PC-3 (cell line): ENCODE data around the gene CD248. TPM values are rescaled to one million over a fixed set of nuclear protein-coding genes. Genes with fewer than 3 reads are reported as not detected.

Experiments
- ATAC-seq: fragments of 200-7000 bp; cut with Tn5 transposase; 2 replicates; pipeline ENCODE4 v1.9.1; 2020; ENCODE audit warnings: mild to moderate bottlenecking, moderate library complexity
- BruUV-seq: library from RNA; stranded (reverse); fragments of 400-500 nt; replicated peaks from 2 replicates; lab custom pipeline; 2021; lab: Mats Ljungman, UMichigan
- CTCF ChIA-PET: fragments of 300-600 bp; sonication (Branson Sonifier 250); formaldehyde crosslinking; loops from one replicate; lab custom pipeline; 2022; ENCODE audit warnings: antibody characterized with exemption; lab: Charles Lee
- POLR2A ChIA-PET: fragments of 300-600 bp; sonication (Branson Sonifier 250); formaldehyde crosslinking; loops from one replicate; lab custom pipeline; 2022; ENCODE audit warnings: antibody characterized with exemption; ENCODE audit not compliant: unreplicated experiment; lab: Charles Lee
- DNase-seq: peaks from one replicate; pipeline ENCODE4 v3.0.0-alpha.2; 2015
- H2AFZ ChIP-seq: fragments of 300-600 bp; sonication (generic); 2 replicates; pipeline ENCODE4 v1.6.0; 2016; ENCODE audit warnings: antibody characterized with exemption, low read length
- H3F3A ChIP-seq: fragments of 300-600 bp; sonication (generic); one replicate; pipeline ENCODE4 v1.6.0; 2017; ENCODE audit warnings: antibody characterized with exemption, low read length, control low read depth, mild to moderate bottlenecking; ENCODE audit not compliant: unreplicated experiment
- H3K27ac ChIP-seq: fragments of 300-600 bp; sonication (generic); 2 replicates; pipeline ENCODE4 v1.5.1; 2016; ENCODE audit warnings: mild to moderate bottlenecking, low read length
- H3K27me3 ChIP-seq: fragments of 300-600 bp; sonication (generic); 2 replicates; pipeline ENCODE4 v1.6.1; 2016; ENCODE audit warnings: low read length, mixed read lengths
- H3K36me3 ChIP-seq: fragments of 300-600 bp; sonication (generic); 2 replicates; pipeline ENCODE4 v1.6.1; 2016; ENCODE audit warnings: low read depth, mixed run types, low read length, mixed read lengths
- H3K4me1 ChIP-seq: fragments of 300-600 bp; sonication (generic); 2 replicates; pipeline ENCODE4 v1.5.1; 2016; ENCODE audit warnings: low read length; ENCODE audit not compliant: insufficient read depth
- H3K4me2 ChIP-seq: fragments of 300-600 bp; sonication (generic); 2 replicates; pipeline ENCODE4 v1.6.0; 2016; ENCODE audit warnings: low read length
- H3K4me3 ChIP-seq: fragments of 300-600 bp; sonication (generic); 2 replicates; pipeline ENCODE4 v1.5.1; 2016; ENCODE audit warnings: mild to moderate bottlenecking, low read length, mixed read lengths
- H3K79me2 ChIP-seq: fragments of 300-600 bp; sonication (generic); 2 replicates; pipeline ENCODE4 v1.6.1; 2017; ENCODE audit warnings: low read length, mixed read lengths
- H3K9ac ChIP-seq: fragments of 300-600 bp; sonication (generic); 2 replicates; pipeline ENCODE4 v1.6.0; 2016; ENCODE audit warnings: mild to moderate bottlenecking, low read length
- H3K9me2 ChIP-seq: fragments of 300-600 bp; sonication (generic); replicated peaks from 2 replicates; pipeline ENCODE4 v1.6.1; 2016; ENCODE audit warnings: mixed run types, low read length, mixed read lengths
- H3K9me3 ChIP-seq: fragments of 300-600 bp; sonication (generic); 2 replicates; pipeline ENCODE4 v1.6.1; 2016; ENCODE audit warnings: low read length, mixed read lengths
- H4K20me1 ChIP-seq: fragments of 300-600 bp; sonication (generic); 2 replicates; pipeline ENCODE4 v1.6.1; 2016; ENCODE audit warnings: low read length, mixed read lengths
- CTCF ChIP-seq: fragments of 300-600 bp; sonication (generic); conservative IDR thresholded peaks from 2 replicates; pipeline ENCODE4 v1.5.1; 2017; ENCODE audit warnings: antibody characterized with exemption, low read depth, mild to moderate bottlenecking, low read length
- EZH2 ChIP-seq: fragments of 300-600 bp; sonication (generic); IDR thresholded peaks from one replicate; pipeline ENCODE4 v1.6.1; 2017; ENCODE audit warnings: antibody characterized with exemption, mild to moderate bottlenecking, low read length; ENCODE audit not compliant: unreplicated experiment
- EZH2phosphoT487 ChIP-seq: fragments of 300-600 bp; sonication (generic); IDR thresholded peaks from 2 replicates; pipeline ENCODE4 v1.6.1; 2018; ENCODE audit warnings: mild to moderate bottlenecking, antibody characterized with exemption, low read length, borderline replicate concordance
- intact Hi-C: fragments of 100-400 bp; cut with micrococcal nuclease; formaldehyde crosslinking; loops from 2 replicates; pipeline ENCODE4 v1.9.0; 2023
- total RNA-seq: library from RNA; depleted of rRNA; stranded (reverse); fragments of >200 nt; gene quantifications from 2 replicates; pipeline ENCODE4 v1.2.3, GENCODE V29; 2014

CD248 gene
- total RNA-seq, 1 experiment from 2014 or later, result not detected

GRCh38 chr11:66313321-66314185, 3.3 kb downstream of the CD248 start:
- Histone ChIP-seq H3K4me1 (peaks cover 5% of the 10 kb centered on the region), H3K79me2 (no peaks in the 10 kb centered on the region), H3K4me3 (peak overlapping the region; percentile 59; the same call in 1 of the 2 replicates), H3K4me2 (peak overlapping the region; percentile 87), H3K9me2 (no peaks in the 10 kb centered on the region), H2AFZ (peak overlapping the region; percentile 84), H3K36me3 (no peaks in the 10 kb centered on the region), H3K9ac (peak overlapping the region; percentile 36; the same call in 1 of the 2 replicates), H4K20me1 (no peaks in the 10 kb centered on the region), H3F3A (no peaks in the 10 kb centered on the region), H3K27me3 (no peaks in the 10 kb centered on the region), H3K9me3 (no peaks in the 10 kb centered on the region), H3K27ac (no peak overlapping the region)
- no TSS peak for BruUV-seq
- intact Hi-C loops, result no loop called here
- POLR2A ChIA-PET, result interaction anchor here (0.5 to 1.4 kb wide), 5 partner anchors 13 to 1301 kb away, joined by 4 to 24 read pairs (median 9); partner anchors contain the start of genes RIN1 and YIF1A
- no peak for TF ChIP-seq CTCF
- CTCF ChIA-PET, result interaction anchor here (0.5 to 2.3 kb wide), 11 partner anchors 8 to 454 kb away, joined by 3 to 22 read pairs (median 8); partner anchors contain the start of genes RIN1 and YIF1A
- ATAC-seq, result no peak
- DNase-seq, result no peak

GRCh38 chr11:66312549-66313320, 4.1 kb downstream of the CD248 start:
- H3K27me3 ChIP-seq, result no peaks in the 10 kb centered on the region
- H4K20me1 ChIP-seq, result no peaks in the 10 kb centered on the region
- ChIA-PET POLR2A (interaction anchor here (0.5 to 1.4 kb wide), 9 partner anchors 14 to 1302 kb away, joined by 4 to 24 read pairs (median 9); partner anchors contain the start of genes B4GAT1, RIN1 and YIF1A), CTCF (interaction anchor here (0.5 to 2.3 kb wide), 13 partner anchors 9 to 453 kb away, joined by 3 to 22 read pairs (median 6); partner anchors contain the start of genes RIN1 and YIF1A)
- no peaks in the 10 kb centered on the region for H3K79me2 ChIP-seq
- H3K36me3 ChIP-seq, result no peaks in the 10 kb centered on the region
- H3K27ac ChIP-seq, result peak overlapping the region; percentile 30; the same call in 1 of the 2 replicates
- peak overlapping the region; percentile 77 for H3K4me3 ChIP-seq
- H3K9me2 ChIP-seq, result no peaks in the 10 kb centered on the region
- H3K9ac ChIP-seq, result peak overlapping the region; percentile 36; the same call in 1 of the 2 replicates
- no peaks in the 10 kb centered on the region for H3K9me3 ChIP-seq
- peak; percentile 99 for DNase-seq
- H3K4me1 ChIP-seq, result peaks cover 5% of the 10 kb centered on the region
- H3F3A ChIP-seq, result no peaks in the 10 kb centered on the region
- H2AFZ ChIP-seq, result peak overlapping the region; percentile 85
- ATAC-seq, result peak; percentile 88
- TSS peak; percentile 50 for BruUV-seq
- TF ChIP-seq EZH2 (no peak), EZH2phosphoT487 (no peak), CTCF (no peak)
- intact Hi-C loops, result loop anchor here (1.0 kb wide), 2 partner anchors 16 to 74 kb away; no protein-coding TSS in a partner anchor
- peak overlapping the region; percentile 87 for H3K4me2 ChIP-seq
